SK-N-SH (cell line): Measurements from ENCODE around the gene DZIP3. TPM values are rescaled to one million over a fixed set of nuclear protein-coding genes. Genes with fewer than 3 reads are reported as not detected.

Source experiments
- CTCF ChIA-PET: fragments of 300-600, 350-600 bp; formaldehyde crosslinking; extraction: SDS; loops from one replicate; lab custom pipeline; 2021; lab: Yijun Ruan, JAX
- POLR2A ChIA-PET: fragments of 350-600 bp; sonication (Branson Sonifier 250); formaldehyde crosslinking; extraction: SDS; loops from one replicate; lab custom pipeline; 2020; ENCODE audit warnings: antibody characterized with exemption, inconsistent platforms; lab: Yijun Ruan, JAX
- DNase-seq: peaks from one replicate; pipeline ENCODE4 v3.0.0; 2012
- H2AFZ ChIP-seq: fragments of 200-600 bp; sonication (generic); 2 replicates; pipeline ENCODE4 v1.8.1; 2016; ENCODE audit warnings: antibody characterized with exemption, mild to moderate bottlenecking, low read depth
- H3F3A ChIP-seq: fragments of 200-600 bp; sonication (generic); replicated peaks from 2 replicates; pipeline ENCODE3; 2016; ENCODE audit warnings: antibody characterized with exemption, mild to moderate bottlenecking; ENCODE audit not compliant: insufficient read depth
- H3K27ac ChIP-seq, 2 experiments: fragments of 200-500 bp in 1 of 2; fragments of 200-600 bp in 1 of 2; sonication (Bioruptor generic) in 1 of 2; sonication (generic), shearing (Covaris generic) in 1 of 2; 2 replicates each; pipeline versions ENCODE4 v1.5.1 to v1.6.1; 2014 to 2016; ENCODE audit warnings: low read depth in 2 of 2, inconsistent platforms in 1 of 2, low read length in 1 of 2, mild to moderate bottlenecking in 1 of 2, mixed read lengths in 1 of 2
- H3K27me3 ChIP-seq: fragments of 200-600 bp; sonication (generic), shearing (Covaris generic); 2 replicates; pipeline ENCODE4 v1.6.1; 2016; ENCODE audit warnings: mixed run types; ENCODE audit not compliant: insufficient read depth
- H3K36me3 ChIP-seq, 2 experiments: fragments of 200-500 bp in 1 of 2; fragments of 200-600 bp in 1 of 2; sonication (Bioruptor generic) in 1 of 2; sonication (generic) in 1 of 2; replicated peaks in 1 of 2; 2 replicates each; pipeline versions ENCODE3 to v1.5.1; 2014 to 2016; ENCODE audit warnings: low read length in 1 of 2, mild to moderate bottlenecking in 1 of 2; ENCODE audit not compliant: insufficient read depth in 2 of 2, control insufficient read depth in 1 of 2
- H3K4me1 ChIP-seq, 2 experiments: fragments of 200-500 bp in 1 of 2; fragments of 200-600 bp in 1 of 2; sonication (Bioruptor generic) in 1 of 2; sonication (generic), shearing (Covaris generic) in 1 of 2; 2 replicates each; pipeline versions ENCODE4 v1.5.1 to v1.6.1; 2014 to 2016; ENCODE audit warnings: low read depth in 1 of 2, low read length in 1 of 2, mixed run types in 1 of 2; ENCODE audit not compliant: insufficient read depth in 2 of 2, control insufficient read depth in 1 of 2
- H3K4me2 ChIP-seq: fragments of 200-600 bp; sonication (generic), shearing (Covaris generic); 2 replicates; pipeline ENCODE4 v1.6.1; 2017; ENCODE audit warnings: mixed run types
- H3K4me3 ChIP-seq, 2 experiments: fragments of 200-500 bp in 1 of 2; fragments of 200-600 bp in 1 of 2; sonication (Bioruptor generic) in 1 of 2; sonication (generic), shearing (Covaris generic) in 1 of 2; 2 replicates each; pipeline versions ENCODE4 v1.5.1 to v1.8.1; 2014 to 2016; ENCODE audit warnings: low read depth in 2 of 2, inconsistent platforms in 1 of 2, low read length in 1 of 2, mild to moderate bottlenecking in 1 of 2, mixed read lengths in 1 of 2, moderate library complexity in 1 of 2
- H3K79me2 ChIP-seq: fragments of 200-600 bp; sonication (generic); 2 replicates; pipeline ENCODE4 v1.8.1; 2017; ENCODE audit warnings: mild to moderate bottlenecking; ENCODE audit not compliant: insufficient read depth
- H3K9ac ChIP-seq: fragments of 200-600 bp; sonication (generic); 2 replicates; pipeline ENCODE4 v1.6.1; 2017; ENCODE audit warnings: mixed run types
- H3K9me2 ChIP-seq: fragments of 200-600 bp; sonication (generic); 2 replicates; pipeline ENCODE4 v1.6.1; 2017; ENCODE audit warnings: mixed run types
- H3K9me3 ChIP-seq: fragments of 200-600 bp; sonication (generic); 2 replicates; pipeline ENCODE4 v1.6.1; 2017; ENCODE audit warnings: mixed run types, mild to moderate bottlenecking, moderate library complexity
- H4K20me1 ChIP-seq: fragments of 200-600 bp; sonication (generic); 2 replicates; pipeline ENCODE4 v1.6.1; 2017; ENCODE audit warnings: mild to moderate bottlenecking, mixed run types; ENCODE audit not compliant: insufficient read depth
- EP300 ChIP-seq, 2 experiments: IDR thresholded peaks; 2 replicates each; pipeline versions ENCODE4 v1.4.0 to v1.6.1; 2012; ENCODE audit warnings: borderline replicate concordance in 1 of 2, low read depth in 1 of 2, low read length in 1 of 2
- EZH2phosphoT487 ChIP-seq: fragments of 200-600 bp; sonication (generic); IDR thresholded peaks from 2 replicates; pipeline ENCODE4 v1.6.1; 2017; ENCODE audit warnings: low read depth, mixed run types, mild to moderate bottlenecking, antibody characterized with exemption, moderate library complexity, borderline replicate concordance
- FOSL2 ChIP-seq: IDR thresholded peaks from 2 replicates; pipeline ENCODE4 v1.4.0; 2012; ENCODE audit warnings: low read depth, mild to moderate bottlenecking, moderate library complexity, borderline replicate concordance
- FOXM1 ChIP-seq: IDR thresholded peaks from 2 replicates; pipeline ENCODE4 v1.4.0; 2012; ENCODE audit warnings: low read depth, mild to moderate bottlenecking
- JUND ChIP-seq: IDR thresholded peaks from 2 replicates; pipeline ENCODE4 v1.4.0; 2012
- SIN3A ChIP-seq: IDR thresholded peaks from 2 replicates; pipeline ENCODE4 v1.6.1; 2012; ENCODE audit warnings: low read depth, mild to moderate bottlenecking, low read length, moderate library complexity, borderline replicate concordance
- SMC3 ChIP-seq: IDR thresholded peaks from 2 replicates; pipeline ENCODE4 v1.6.1; 2012; ENCODE audit warnings: low read depth, low read length, improper control_type of control experiment
- TAF1 ChIP-seq: IDR thresholded peaks from 2 replicates; pipeline ENCODE4 v1.6.1; 2012; ENCODE audit warnings: low read depth, mild to moderate bottlenecking, low read length, moderate library complexity, borderline replicate concordance
- TCF12 ChIP-seq: IDR thresholded peaks from 2 replicates; pipeline ENCODE4 v1.4.0; 2012
- YY1 ChIP-seq: IDR thresholded peaks from 2 replicates; pipeline ENCODE4 v1.4.0; 2012; ENCODE audit warnings: low read depth, mild to moderate bottlenecking
- WGBS: methylation state at CpG from one replicate; pipeline ENCODE4 v1.1.6; 2017; ENCODE audit warnings: low lambda C conversion rate; 5-methylcytosine and 5-hydroxymethylcytosine counted together
- polyA plus RNA-seq, 3 experiments: library from polyadenylated mRNA; depleted of rRNA; stranded (reverse); fragments of >200 nt; gene quantifications; 2 replicates each; pipeline ENCODE4 v1.2.3, GENCODE V29; 2012
- TF ChIP-seq, protein P1 (sequence below): IDR thresholded peaks from 2 replicates; pipeline ENCODE4 v1.6.1; 2012; ENCODE audit warnings: mild to moderate bottlenecking, low read depth, low read length, moderate library complexity
- TF ChIP-seq, protein P2 (sequence below): IDR thresholded peaks from 2 replicates; pipeline ENCODE4 v1.4.0; 2012; ENCODE audit warnings: low read depth, borderline replicate concordance

Gene DZIP3
- polyA plus RNA-seq, 1 of the 3 experiments (the other 2 are of a cell fraction): 6.3 TPM

DNA sequence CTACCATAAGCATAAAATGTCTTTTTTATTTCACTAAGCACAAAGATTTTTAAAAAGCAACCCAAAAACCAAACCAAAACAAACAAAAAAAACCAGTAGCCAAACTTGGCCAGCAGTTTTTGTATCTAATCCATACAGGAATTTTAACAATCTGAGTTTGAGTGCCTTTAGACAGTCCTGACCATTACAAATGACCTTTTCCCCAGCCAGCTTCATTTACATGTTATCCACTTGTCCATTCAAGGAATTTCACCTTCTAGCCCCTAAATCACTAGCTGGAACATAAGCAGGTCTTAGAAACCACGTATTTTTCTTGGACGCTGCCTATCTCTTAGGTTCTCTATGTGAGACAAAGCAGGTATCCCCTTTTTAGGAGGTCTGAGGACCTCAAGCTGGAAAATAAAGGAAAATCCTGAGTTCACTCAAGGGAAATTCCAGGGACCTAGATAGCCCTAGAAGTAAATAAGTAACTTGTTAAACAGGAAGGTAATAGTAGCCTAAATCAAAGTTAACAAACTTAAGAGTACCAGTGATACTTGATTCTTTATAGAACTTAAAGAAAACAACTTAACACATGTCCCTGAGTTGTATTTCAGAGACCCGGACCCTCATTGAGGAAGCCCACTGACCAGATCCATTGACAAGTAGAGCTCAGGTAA lies 34.5 kb upstream of the DZIP3 start:
- no peak for DNase-seq
- Histone ChIP-seq H2AFZ (no peak overlapping the region; the same call in 1 of the 2 replicates), H4K20me1 (no peaks in the 10 kb centered on the region), H3K27me3 (no peaks in the 10 kb centered on the region), H3K36me3 (peaks cover 39 to 61% of the 10 kb centered on the region in 2 experiments), H3K9me2 (no peaks in the 10 kb centered on the region), H3K4me3 (no peak overlapping the region), H3K79me2 (no peaks in the 10 kb centered on the region), H3K9ac (no peak overlapping the region), H3K4me2 (no peak overlapping the region), H3K4me1 (no peaks in the 10 kb centered on the region; a peak in 1 of 4 replicates), H3K9me3 (no peaks in the 10 kb centered on the region), H3F3A (peaks cover 19% of the 10 kb centered on the region), H3K27ac (peak overlapping the region in 1 of 2 experiments; percentile 44; a peak in 1 of 4 replicates)
- ChIA-PET POLR2A (no interaction called here), CTCF (interaction anchor here (1.1 to 7.3 kb wide), 4 partner anchors 47 to 360 kb away, joined by 4 to 233 read pairs (median 5); no protein-coding TSS in a partner anchor)
- WGBS: 89% methylated on average over 3 of the region's 3 CpGs
- TF ChIP-seq JUND (no peak), YY1 (no peak), TAF1 (no peak), EP300 (IDR thresholded peaks at IDR 0.05; ENCODE audit: borderline replicate concordance in 1 of 2, low read depth in 1 of 2, low read length in 1 of 2) (no peak), TCF12 (no peak), SMC3 (no peak), EZH2phosphoT487 (no peak), FOXM1 (no peak), FOSL2 (no peak), SIN3A (no peak)
- TF ChIP-seq, protein P1, sequence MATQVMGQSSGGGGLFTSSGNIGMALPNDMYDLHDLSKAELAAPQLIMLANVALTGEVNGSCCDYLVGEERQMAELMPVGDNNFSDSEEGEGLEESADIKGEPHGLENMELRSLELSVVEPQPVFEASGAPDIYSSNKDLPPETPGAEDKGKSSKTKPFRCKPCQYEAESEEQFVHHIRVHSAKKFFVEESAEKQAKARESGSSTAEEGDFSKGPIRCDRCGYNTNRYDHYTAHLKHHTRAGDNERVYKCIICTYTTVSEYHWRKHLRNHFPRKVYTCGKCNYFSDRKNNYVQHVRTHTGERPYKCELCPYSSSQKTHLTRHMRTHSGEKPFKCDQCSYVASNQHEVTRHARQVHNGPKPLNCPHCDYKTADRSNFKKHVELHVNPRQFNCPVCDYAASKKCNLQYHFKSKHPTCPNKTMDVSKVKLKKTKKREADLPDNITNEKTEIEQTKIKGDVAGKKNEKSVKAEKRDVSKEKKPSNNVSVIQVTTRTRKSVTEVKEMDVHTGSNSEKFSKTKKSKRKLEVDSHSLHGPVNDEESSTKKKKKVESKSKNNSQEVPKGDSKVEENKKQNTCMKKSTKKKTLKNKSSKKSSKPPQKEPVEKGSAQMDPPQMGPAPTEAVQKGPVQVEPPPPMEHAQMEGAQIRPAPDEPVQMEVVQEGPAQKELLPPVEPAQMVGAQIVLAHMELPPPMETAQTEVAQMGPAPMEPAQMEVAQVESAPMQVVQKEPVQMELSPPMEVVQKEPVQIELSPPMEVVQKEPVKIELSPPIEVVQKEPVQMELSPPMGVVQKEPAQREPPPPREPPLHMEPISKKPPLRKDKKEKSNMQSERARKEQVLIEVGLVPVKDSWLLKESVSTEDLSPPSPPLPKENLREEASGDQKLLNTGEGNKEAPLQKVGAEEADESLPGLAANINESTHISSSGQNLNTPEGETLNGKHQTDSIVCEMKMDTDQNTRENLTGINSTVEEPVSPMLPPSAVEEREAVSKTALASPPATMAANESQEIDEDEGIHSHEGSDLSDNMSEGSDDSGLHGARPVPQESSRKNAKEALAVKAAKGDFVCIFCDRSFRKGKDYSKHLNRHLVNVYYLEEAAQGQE: no peak
- TF ChIP-seq, protein P2, sequence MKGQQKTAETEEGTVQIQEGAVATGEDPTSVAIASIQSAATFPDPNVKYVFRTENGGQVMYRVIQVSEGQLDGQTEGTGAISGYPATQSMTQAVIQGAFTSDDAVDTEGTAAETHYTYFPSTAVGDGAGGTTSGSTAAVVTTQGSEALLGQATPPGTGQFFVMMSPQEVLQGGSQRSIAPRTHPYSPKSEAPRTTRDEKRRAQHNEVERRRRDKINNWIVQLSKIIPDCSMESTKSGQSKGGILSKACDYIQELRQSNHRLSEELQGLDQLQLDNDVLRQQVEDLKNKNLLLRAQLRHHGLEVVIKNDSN: no peak
